Loucy (cell line): Measurements from ENCODE around the gene TRIB2.

ENCODE experiments used
- H2AFZ ChIP-seq: fragments of 200-600 bp; sonication (generic); 2 replicates; pipeline ENCODE4 v1.6.0; 2016; ENCODE audit warnings: antibody characterized with exemption, mild to moderate bottlenecking, low read length, moderate library complexity
- H3F3A ChIP-seq: fragments of 200-600 bp; 2 replicates; pipeline ENCODE4 v1.6.0; 2016; ENCODE audit warnings: antibody characterized with exemption, low read depth, mild to moderate bottlenecking
- H3K27me3 ChIP-seq: fragments of 200-600 bp; sonication (generic); 2 replicates; pipeline ENCODE4 v1.6.1; 2014; ENCODE audit warnings: low read length, mild to moderate bottlenecking; ENCODE audit not compliant: insufficient read depth, poor library complexity, severe bottlenecking
- H3K36me3 ChIP-seq: fragments of 200-600 bp; sonication (generic); 2 replicates; pipeline ENCODE4 v1.6.1; 2016; ENCODE audit warnings: low read length; ENCODE audit not compliant: insufficient read depth
- H3K4me1 ChIP-seq: fragments of 200-600 bp; sonication (generic); 2 replicates; pipeline ENCODE4 v1.5.1; 2014; ENCODE audit warnings: low read length, mild to moderate bottlenecking; ENCODE audit not compliant: insufficient read depth, poor library complexity, severe bottlenecking
- H3K4me2 ChIP-seq: fragments of 200-600 bp; sonication (generic); 2 replicates; pipeline ENCODE4 v1.6.0; 2014; ENCODE audit warnings: antibody characterized with exemption, low read length, low read depth, mild to moderate bottlenecking; ENCODE audit not compliant: poor library complexity, severe bottlenecking
- H3K4me3 ChIP-seq: fragments of 200-600 bp; sonication (generic); 2 replicates; pipeline ENCODE4 v1.5.1; 2014; ENCODE audit warnings: low read length, mild to moderate bottlenecking, mixed read lengths; ENCODE audit not compliant: poor library complexity, severe bottlenecking
- H3K79me2 ChIP-seq: fragments of 200-600 bp; sonication (generic); 2 replicates; pipeline ENCODE4 v1.6.1; 2014; ENCODE audit warnings: low read length; ENCODE audit not compliant: insufficient read depth
- H3K9ac ChIP-seq: fragments of 200-600 bp; sonication (generic); 2 replicates; pipeline ENCODE4 v1.6.0; 2014; ENCODE audit warnings: mild to moderate bottlenecking, low read depth, low read length, moderate library complexity; ENCODE audit not compliant: poor library complexity, severe bottlenecking
- H3K9me2 ChIP-seq: fragments of 200-600 bp; sonication (generic); replicated peaks from 2 replicates; pipeline ENCODE4 v1.6.1; 2016; ENCODE audit warnings: low read depth, low read length, mixed read lengths
- H3K9me3 ChIP-seq: fragments of 200-600 bp; sonication (generic); 2 replicates; pipeline ENCODE4 v1.6.1; 2014; ENCODE audit warnings: mild to moderate bottlenecking, antibody characterized with exemption, low read length, low read depth; ENCODE audit not compliant: insufficient read depth
- H4K20me1 ChIP-seq: fragments of 200-600 bp; sonication (generic); 2 replicates; pipeline ENCODE4 v1.6.0; 2014; ENCODE audit warnings: antibody characterized with exemption, low read length, mild to moderate bottlenecking; ENCODE audit not compliant: insufficient read depth, poor library complexity, severe bottlenecking
- CTCF ChIP-seq: fragments of 200-600 bp; sonication (generic); conservative IDR thresholded peaks from 2 replicates; pipeline ENCODE4 v1.5.1; 2014; ENCODE audit warnings: mild to moderate bottlenecking, antibody characterized with exemption, low read length
- EZH2phosphoT487 ChIP-seq: fragments of 200-600 bp; IDR thresholded peaks from 2 replicates; pipeline ENCODE4 v1.6.1; 2018; ENCODE audit warnings: antibody characterized with exemption, mild to moderate bottlenecking, moderate library complexity, borderline replicate concordance

The TRIB2 gene

GRCh38 chr2:12716032-12716281, 779 bp upstream of the TRIB2 start:
- peak overlapping the region; percentile 76 for H3K4me3 ChIP-seq
- peak; percentile 80 for TF ChIP-seq CTCF
- no peak for TF ChIP-seq EZH2phosphoT487

GRCh38 chr2:12717191-12718014, 667 bp downstream of the TRIB2 start:
- no peaks in the 10 kb centered on the region for H3K9me3 ChIP-seq
- H3K9ac ChIP-seq: peak overlapping the region; percentile 84
- H2AFZ ChIP-seq: peak overlapping the region; percentile 89
- no peaks in the 10 kb centered on the region for H3K27me3 ChIP-seq
- no peaks in the 10 kb centered on the region for H3K36me3 ChIP-seq
- H3K9me2 ChIP-seq: no peaks in the 10 kb centered on the region
- H3F3A ChIP-seq: no peaks in the 10 kb centered on the region
- H3K4me2 ChIP-seq: peak overlapping the region; percentile 75
- peaks cover 54% of the 10 kb centered on the region for H3K79me2 ChIP-seq
- peaks cover 53% of the 10 kb centered on the region for H3K4me1 ChIP-seq
- TF ChIP-seq CTCF: peak; percentile 62
- no peak for TF ChIP-seq EZH2phosphoT487
- H3K4me3 ChIP-seq: peak overlapping the region; percentile 76
- H4K20me1 ChIP-seq: peaks cover 20% of the 10 kb centered on the region

More at GRCh38 chr2:12716032-12716281, 779 bp upstream of the TRIB2 start:
- Histone ChIP-seq H4K20me1 (peaks cover 12% of the 10 kb centered on the region), H3K4me2 (peak overlapping the region; percentile 82), H3K9ac (peak overlapping the region; percentile 85), H2AFZ (peak overlapping the region; percentile 85), H3K79me2 (peaks cover 40% of the 10 kb centered on the region), H3F3A (no peaks in the 10 kb centered on the region), H3K27me3 (no peaks in the 10 kb centered on the region), H3K36me3 (no peaks in the 10 kb centered on the region), H3K4me1 (peaks cover 39% of the 10 kb centered on the region), H3K9me2 (no peaks in the 10 kb centered on the region), H3K9me3 (no peaks in the 10 kb centered on the region)

GRCh38 chr2:12718015-12718671, 1.4 kb downstream of the TRIB2 start:
- H3K9ac ChIP-seq: peak overlapping the region; percentile 84
- H3K36me3 ChIP-seq: no peaks in the 10 kb centered on the region
- peaks cover 61% of the 10 kb centered on the region for H3K79me2 ChIP-seq
- TF ChIP-seq EZH2phosphoT487 (no peak), CTCF (0 out of 2 replicates have a peak, but pooled peaks have one; percentile 7)
- H3K27me3 ChIP-seq: no peaks in the 10 kb centered on the region
- H3K4me3 ChIP-seq: peak overlapping the region; percentile 76
- peak overlapping the region; percentile 89 for H2AFZ ChIP-seq
- H3K9me3 ChIP-seq: no peaks in the 10 kb centered on the region
- peaks cover 20% of the 10 kb centered on the region for H4K20me1 ChIP-seq
- no peaks in the 10 kb centered on the region for H3K9me2 ChIP-seq
- peaks cover 59% of the 10 kb centered on the region for H3K4me1 ChIP-seq
- no peaks in the 10 kb centered on the region for H3F3A ChIP-seq
- peak overlapping the region; percentile 75 for H3K4me2 ChIP-seq
